A549 (cell line): ENCODE measurements around the gene LMF2. TPM values are rescaled to one million over a fixed set of nuclear protein-coding genes. Genes with fewer than 3 reads are reported as not detected.

Experiments used
- ATAC-seq, 2 experiments: fragments of 200-7000 bp in 1 of 2; fragments of >200 bp in 1 of 2; cut with Nextera tagmentation in 1 of 2; cut with Tn5 transposase in 1 of 2; 3 replicates each; pipeline versions ENCODE4 v1.8.0 to v1.9.1; 2018 to 2020; ENCODE audit warnings: mild to moderate bottlenecking in 1 of 2, moderate library complexity in 1 of 2
- CTCF ChIA-PET: fragments of 300-600 bp; sonication (Branson Sonifier 250); formaldehyde crosslinking; extraction: SDS; loops from one replicate; lab custom pipeline; 2021; ENCODE audit warnings: antibody characterized with exemption, inconsistent platforms; lab: Yijun Ruan, JAX
- POLR2A ChIA-PET: fragments of 350-600 bp; formaldehyde crosslinking; extraction: SDS; loops from one replicate; lab custom pipeline; 2021; ENCODE audit warnings: antibody characterized with exemption, inconsistent platforms; lab: Yijun Ruan, JAX
- DNase-seq, 2 experiments: peaks; one replicate each; pipeline versions ENCODE4 v3.0.0 to v3.0.0-alpha.2; 2011 to 2016; ENCODE audit warnings: low read depth in 1 of 2, low spot score in 1 of 2
- FAIRE-seq: peaks from 2 replicates; lab custom pipeline; 2011; peaks lifted over from hg19 to GRCh38; lab: Jason Lieb, UNC
- H3K27ac ChIP-seq, 2 experiments: fragments of >200 bp; sonication (Bioruptor Twin); formaldehyde crosslinking; 3 replicates each; pipeline ENCODE4 v1.5.1; 2016 to 2017
- H3K4me1 ChIP-seq: fragments of >200 bp; sonication (Bioruptor Twin); formaldehyde crosslinking; 3 replicates; pipeline ENCODE4 v1.6.1; 2016
- H3K4me2 ChIP-seq: fragments of >200 bp; sonication (Bioruptor Twin); formaldehyde crosslinking; 3 replicates; pipeline ENCODE4 v1.6.1; 2016
- H3K4me3 ChIP-seq: fragments of >200 bp; sonication (Bioruptor Twin); formaldehyde crosslinking; 3 replicates; pipeline ENCODE4 v1.5.1; 2016
- H3K9me3 ChIP-seq: fragments of >200 bp; sonication (Bioruptor Twin); formaldehyde crosslinking; 3 replicates; pipeline ENCODE4 v1.6.1; 2016
- CHD2 ChIP-seq: fragments of 150-350 bp; IDR thresholded peaks from 2 replicates; pipeline ENCODE4 v1.6.1; 2014; ENCODE audit warnings: low read length; ENCODE audit not compliant: partially characterized antibody
- EP300 ChIP-seq, 2 experiments: fragments of >200 bp; sonication (Bioruptor Twin); formaldehyde crosslinking; IDR thresholded peaks; 2 replicates in 1 of 2; 3 replicates in 1 of 2; pipeline ENCODE4 v1.6.1; 2016 to 2017
- HDAC2 ChIP-seq: fragments of 200-600 bp; sonication (generic); IDR thresholded peaks from 2 replicates; pipeline ENCODE4 v1.6.1; 2016
- HEYL ChIP-seq: fragments of 250-450 bp; sonication (Bioruptor Pico); IDR thresholded peaks from 2 replicates; pipeline ENCODE4 v1.8.0; 2021; ENCODE audit warnings: mild to moderate bottlenecking, moderate library complexity
- HOXA7 ChIP-seq: fragments of 250-450 bp; sonication (Bioruptor Pico); IDR thresholded peaks from 2 replicates; pipeline ENCODE4 v1.5.0; 2020; ENCODE audit warnings: mild to moderate bottlenecking, moderate library complexity
- KDM5A ChIP-seq: fragments of 200-600 bp; sonication (generic); IDR thresholded peaks from 2 replicates; pipeline ENCODE4 v1.6.1; 2016; ENCODE audit warnings: antibody characterized with exemption, mild to moderate bottlenecking
- NFE2L2 ChIP-seq: fragments of 150-350 bp; conservative IDR thresholded peaks from 2 replicates; pipeline ENCODE4 v1.6.1; 2014; ENCODE audit warnings: low read length
- NPAS2 ChIP-seq: fragments of 250-450 bp; sonication (Bioruptor Pico); IDR thresholded peaks from 2 replicates; pipeline ENCODE4 v1.8.0; 2022; ENCODE audit warnings: mild to moderate bottlenecking, moderate library complexity, borderline replicate concordance
- PHF8 ChIP-seq: fragments of 200-600 bp; sonication (generic); IDR thresholded peaks from 2 replicates; pipeline ENCODE4 v1.6.1; 2016; ENCODE audit warnings: low read depth, mild to moderate bottlenecking, antibody characterized with exemption, moderate library complexity, borderline replicate concordance
- POLR2AphosphoS2 ChIP-seq: conservative IDR thresholded peaks from 2 replicates; pipeline ENCODE4 v1.6.1; 2012; ENCODE audit warnings: low read length, improper control_type of control experiment, inconsistent platforms
- RARB ChIP-seq: fragments of 250-450 bp; sonication (Bioruptor Pico); IDR thresholded peaks from 2 replicates; pipeline ENCODE4 v1.8.0; 2021; ENCODE audit warnings: mild to moderate bottlenecking, moderate library complexity
- RCOR1 ChIP-seq: fragments of 150-350 bp; IDR thresholded peaks from 2 replicates; pipeline ENCODE4 v1.6.1; 2014; ENCODE audit warnings: antibody characterized with exemption, low read length, low read depth
- TP53 ChIP-seq: fragments of 250-450 bp; sonication (Bioruptor Pico); IDR thresholded peaks from 2 replicates; pipeline ENCODE4 v1.5.0; 2021; ENCODE audit warnings: mild to moderate bottlenecking, moderate library complexity
- ZC3H11A ChIP-seq: fragments of 450-650 bp; IDR thresholded peaks from 2 replicates; pipeline ENCODE4 v1.6.1; 2014; ENCODE audit warnings: antibody characterized with exemption, mild to moderate bottlenecking
- WGBS: methylation state at CpG from one replicate; pipeline ENCODE4 v1.1.6; 2017; ENCODE audit errors: missing lambda C conversion rate; 5-methylcytosine and 5-hydroxymethylcytosine counted together
- polyA plus RNA-seq, 4 experiments: library from polyadenylated mRNA; depleted of rRNA in 3 of 4; stranded (reverse); fragments of >200 nt; fragmentation: RNase III in 1 of 4; extraction: RNeasy Plus Mini Kit Qiagen cat#74134 plus additional on column Dnase treatment in 1 of 4; gene quantifications; 2 replicates in 3 of 4; 3 replicates in 1 of 4; pipeline ENCODE4 v1.2.3, GENCODE V29; 2011 to 2017
- TF ChIP-seq, protein P1 (sequence below): fragments of 450-650 bp; IDR thresholded peaks from 2 replicates; pipeline ENCODE4 v1.6.1; 2014; ENCODE audit warnings: antibody characterized with exemption
- TF ChIP-seq, protein P2 (sequence below): fragments of 150-350 bp; IDR thresholded peaks from 2 replicates; pipeline ENCODE4 v1.6.1; 2014; ENCODE audit warnings: low read depth, mild to moderate bottlenecking, low read length
- TF ChIP-seq, protein P3 (sequence below): IDR thresholded peaks from 2 replicates; pipeline ENCODE4 v1.6.1; 2012

LMF2 gene
- polyA plus RNA-seq, 2 of the 4 experiments (the other 2 are of a cell fraction), result 13.0 to 32.5 TPM

DNA sequence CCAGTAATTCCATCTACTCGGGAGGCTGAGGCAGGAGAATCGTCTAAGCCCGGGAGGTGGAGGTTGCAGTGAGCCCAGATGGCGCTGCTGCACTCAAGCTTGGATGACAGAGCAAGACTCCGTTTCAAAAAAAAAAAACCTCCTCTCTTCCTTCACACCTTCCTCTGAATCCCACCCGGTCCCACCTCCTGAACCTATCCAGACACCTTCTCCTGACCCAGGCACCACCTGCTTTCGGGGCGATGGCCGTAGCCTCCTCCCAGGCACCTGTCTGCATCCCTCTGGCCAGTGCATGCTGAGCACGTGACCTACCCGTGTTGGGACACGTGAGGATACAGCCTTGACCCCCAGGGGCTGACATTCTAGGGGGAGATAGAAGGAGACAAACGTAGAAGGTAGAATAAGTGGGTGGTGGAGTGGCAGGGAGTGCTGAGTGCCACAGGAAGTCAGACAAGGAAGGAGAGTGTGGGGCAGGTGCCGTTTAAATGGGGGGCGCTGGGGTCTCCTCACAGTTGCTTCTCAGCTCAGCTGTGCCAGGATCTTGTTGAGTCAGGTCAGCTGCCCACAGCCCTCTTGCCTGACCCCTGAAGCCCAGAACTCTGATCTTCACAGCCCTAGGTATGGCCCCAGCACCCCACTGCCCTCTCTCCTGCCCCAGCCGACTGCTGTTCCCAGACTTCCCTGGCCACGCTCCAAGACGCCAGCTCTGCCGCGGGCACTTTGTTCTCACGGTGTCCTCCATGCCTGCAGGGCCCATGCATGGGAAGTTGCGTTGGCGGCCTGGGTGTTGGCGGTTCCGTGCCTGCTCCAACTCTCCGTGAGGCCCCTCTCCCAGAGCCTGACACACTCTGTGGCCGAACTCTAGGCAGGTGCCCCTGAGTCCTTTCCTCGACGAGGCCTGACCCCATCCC is 22.0 kb downstream of the LMF2 start:
- TF ChIP-seq, protein P1, sequence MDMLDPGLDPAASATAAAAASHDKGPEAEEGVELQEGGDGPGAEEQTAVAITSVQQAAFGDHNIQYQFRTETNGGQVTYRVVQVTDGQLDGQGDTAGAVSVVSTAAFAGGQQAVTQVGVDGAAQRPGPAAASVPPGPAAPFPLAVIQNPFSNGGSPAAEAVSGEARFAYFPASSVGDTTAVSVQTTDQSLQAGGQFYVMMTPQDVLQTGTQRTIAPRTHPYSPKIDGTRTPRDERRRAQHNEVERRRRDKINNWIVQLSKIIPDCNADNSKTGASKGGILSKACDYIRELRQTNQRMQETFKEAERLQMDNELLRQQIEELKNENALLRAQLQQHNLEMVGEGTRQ, result peak; percentile 7; the same call in 1 of the 2 replicates
- no peak for TF ChIP-seq KDM5A
- TF ChIP-seq, all 56 proteins: peak for 1
- no peak for DNase-seq
- POLR2A ChIA-PET, result no interaction called here
- H3K4me3 ChIP-seq, result no peak overlapping the region
- peak; percentile 10 to 12; a peak in 1 of 6 replicates for ATAC-seq
- CTCF ChIA-PET, result interaction anchor here (1.0 to 1.1 kb wide), 2 partner anchors 40 to 47 kb away, joined by 3 to 6 read pairs; partner anchors contain the start of gene SCO2
- 0 out of 6 replicates have a peak overlapping the region, but pooled peaks of 1 of the 2 experiments have one; percentile 39 for H3K27ac ChIP-seq
- H3K4me2 ChIP-seq, result no peak overlapping the region
- FAIRE-seq, result no peak
- 68% methylated on average over 29 of the region's 29 CpGs for WGBS
- H3K9me3 ChIP-seq, result no peaks in the 10 kb centered on the region
- H3K4me1 ChIP-seq, result peaks cover 24% of the 10 kb centered on the region; the same call in 2 of the 3 replicates

DNA sequence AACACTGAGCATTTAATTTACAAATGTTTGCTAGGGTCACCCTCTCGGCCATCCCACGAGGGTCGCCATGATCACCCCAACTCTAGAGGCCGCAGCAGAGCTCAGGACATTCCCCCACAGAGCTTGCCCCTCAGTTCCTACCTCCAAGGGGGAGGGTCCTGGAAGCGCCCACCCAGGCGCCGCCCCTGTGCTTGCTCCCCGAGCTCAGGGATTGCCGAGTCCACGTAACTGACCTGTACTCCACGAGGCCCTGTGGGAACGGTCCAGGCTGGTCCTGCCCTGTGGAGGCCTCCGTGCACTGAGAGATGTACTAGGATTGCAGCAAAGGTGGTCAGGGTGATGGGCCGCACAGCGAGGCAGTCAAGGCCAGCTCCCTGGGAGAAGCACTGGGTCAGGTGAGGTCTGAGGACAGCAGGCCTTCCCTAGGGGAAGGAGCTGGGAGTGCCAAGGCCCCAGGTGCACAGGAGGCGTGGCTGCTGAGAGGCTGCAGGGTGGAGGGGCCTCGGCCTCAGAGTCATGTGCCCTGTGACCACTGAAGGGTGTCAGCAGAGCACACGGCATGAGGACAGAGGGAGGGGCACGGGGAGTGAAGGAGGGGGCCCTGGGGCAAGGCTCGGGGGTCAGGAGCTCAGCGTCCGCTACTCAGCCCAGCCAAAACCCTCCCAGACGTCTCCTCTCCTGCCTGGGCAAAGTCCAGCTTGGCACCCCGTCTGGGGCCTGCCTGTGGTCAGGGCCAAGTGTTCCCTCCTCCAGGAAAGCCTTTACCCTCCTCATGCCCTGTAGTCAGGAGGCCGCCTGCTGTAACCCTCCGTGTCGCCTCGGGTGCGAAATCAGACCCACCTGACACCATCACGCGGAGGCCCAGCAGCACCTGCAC is 23.3 kb downstream of the LMF2 start:
- H3K27ac ChIP-seq, result peak overlapping the region in 1 of 2 experiments; percentile 22; a peak in 1 of 6 replicates
- DNase-seq (no peak), FAIRE-seq (no peak), ATAC-seq (no peak)
- peaks cover 24% of the 10 kb centered on the region; the same call in 2 of the 3 replicates for H3K4me1 ChIP-seq
- 84% methylated on average over 17 of the region's 31 CpGs for WGBS
- peak overlapping the region; percentile 12; the same call in 1 of the 3 replicates for H3K4me2 ChIP-seq
- POLR2A ChIA-PET, result no interaction called here
- H3K9me3 ChIP-seq, result no peaks in the 10 kb centered on the region
- no peak for TF ChIP-seq PHF8
- no peak for TF ChIP-seq RARB (CRISPR knock-in tag)
- TF ChIP-seq TP53 (CRISPR knock-in tag), result no peak
- TF ChIP-seq EP300 (IDR thresholded peaks at IDR 0.05), result no peak
- TF ChIP-seq, protein P2, sequence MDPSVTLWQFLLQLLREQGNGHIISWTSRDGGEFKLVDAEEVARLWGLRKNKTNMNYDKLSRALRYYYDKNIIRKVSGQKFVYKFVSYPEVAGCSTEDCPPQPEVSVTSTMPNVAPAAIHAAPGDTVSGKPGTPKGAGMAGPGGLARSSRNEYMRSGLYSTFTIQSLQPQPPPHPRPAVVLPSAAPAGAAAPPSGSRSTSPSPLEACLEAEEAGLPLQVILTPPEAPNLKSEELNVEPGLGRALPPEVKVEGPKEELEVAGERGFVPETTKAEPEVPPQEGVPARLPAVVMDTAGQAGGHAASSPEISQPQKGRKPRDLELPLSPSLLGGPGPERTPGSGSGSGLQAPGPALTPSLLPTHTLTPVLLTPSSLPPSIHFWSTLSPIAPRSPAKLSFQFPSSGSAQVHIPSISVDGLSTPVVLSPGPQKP, result no peak
- no peak for TF ChIP-seq CHD2
- TF ChIP-seq HEYL (CRISPR knock-in tag), result no peak
- no peak for TF ChIP-seq RCOR1
- no peak for TF ChIP-seq NPAS2 (CRISPR knock-in tag)
- no peak for TF ChIP-seq HDAC2
- TF ChIP-seq NFE2L2, result no peak
- no peak for TF ChIP-seq POLR2AphosphoS2
- no peak for TF ChIP-seq HOXA7 (CRISPR knock-in tag)
- TF ChIP-seq, protein P3, sequence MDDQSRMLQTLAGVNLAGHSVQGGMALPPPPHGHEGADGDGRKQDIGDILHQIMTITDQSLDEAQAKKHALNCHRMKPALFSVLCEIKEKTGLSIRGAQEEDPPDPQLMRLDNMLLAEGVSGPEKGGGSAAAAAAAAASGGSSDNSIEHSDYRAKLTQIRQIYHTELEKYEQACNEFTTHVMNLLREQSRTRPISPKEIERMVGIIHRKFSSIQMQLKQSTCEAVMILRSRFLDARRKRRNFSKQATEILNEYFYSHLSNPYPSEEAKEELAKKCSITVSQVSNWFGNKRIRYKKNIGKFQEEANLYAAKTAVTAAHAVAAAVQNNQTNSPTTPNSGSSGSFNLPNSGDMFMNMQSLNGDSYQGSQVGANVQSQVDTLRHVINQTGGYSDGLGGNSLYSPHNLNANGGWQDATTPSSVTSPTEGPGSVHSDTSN, result no peak
- TF ChIP-seq ZC3H11A, result no peak
- no peak overlapping the region for H3K4me3 ChIP-seq
- CTCF ChIA-PET, result interaction anchor here (0.9 to 1.2 kb wide), 3 partner anchors 14 to 79 kb away, joined by 3 to 6 read pairs (median 3); no protein-coding TSS in a partner anchor
